GM12874 (cell line): ENCODE measurements around the gene RHBG.

ENCODE experiments used
- TF ChIP-seq, protein P1 (sequence below): IDR thresholded peaks from 2 replicates; pipeline ENCODE4 v1.5.1; 2011; ENCODE audit warnings: low read depth, mild to moderate bottlenecking, control low read depth, low read length, moderate library complexity; ENCODE audit not compliant: insufficient read depth

The RHBG gene

GRCh38 chr1:156416993-156417392 is 48.0 kb downstream of the RHBG start:
- TF ChIP-seq, protein P1, sequence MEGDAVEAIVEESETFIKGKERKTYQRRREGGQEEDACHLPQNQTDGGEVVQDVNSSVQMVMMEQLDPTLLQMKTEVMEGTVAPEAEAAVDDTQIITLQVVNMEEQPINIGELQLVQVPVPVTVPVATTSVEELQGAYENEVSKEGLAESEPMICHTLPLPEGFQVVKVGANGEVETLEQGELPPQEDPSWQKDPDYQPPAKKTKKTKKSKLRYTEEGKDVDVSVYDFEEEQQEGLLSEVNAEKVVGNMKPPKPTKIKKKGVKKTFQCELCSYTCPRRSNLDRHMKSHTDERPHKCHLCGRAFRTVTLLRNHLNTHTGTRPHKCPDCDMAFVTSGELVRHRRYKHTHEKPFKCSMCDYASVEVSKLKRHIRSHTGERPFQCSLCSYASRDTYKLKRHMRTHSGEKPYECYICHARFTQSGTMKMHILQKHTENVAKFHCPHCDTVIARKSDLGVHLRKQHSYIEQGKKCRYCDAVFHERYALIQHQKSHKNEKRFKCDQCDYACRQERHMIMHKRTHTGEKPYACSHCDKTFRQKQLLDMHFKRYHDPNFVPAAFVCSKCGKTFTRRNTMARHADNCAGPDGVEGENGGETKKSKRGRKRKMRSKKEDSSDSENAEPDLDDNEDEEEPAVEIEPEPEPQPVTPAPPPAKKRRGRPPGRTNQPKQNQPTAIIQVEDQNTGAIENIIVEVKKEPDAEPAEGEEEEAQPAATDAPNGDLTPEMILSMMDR: no peak

GRCh38 chr1:156417401-156418020 is 48.5 kb downstream of the RHBG start:
- TF ChIP-seq, protein P1: no peak

DNA sequence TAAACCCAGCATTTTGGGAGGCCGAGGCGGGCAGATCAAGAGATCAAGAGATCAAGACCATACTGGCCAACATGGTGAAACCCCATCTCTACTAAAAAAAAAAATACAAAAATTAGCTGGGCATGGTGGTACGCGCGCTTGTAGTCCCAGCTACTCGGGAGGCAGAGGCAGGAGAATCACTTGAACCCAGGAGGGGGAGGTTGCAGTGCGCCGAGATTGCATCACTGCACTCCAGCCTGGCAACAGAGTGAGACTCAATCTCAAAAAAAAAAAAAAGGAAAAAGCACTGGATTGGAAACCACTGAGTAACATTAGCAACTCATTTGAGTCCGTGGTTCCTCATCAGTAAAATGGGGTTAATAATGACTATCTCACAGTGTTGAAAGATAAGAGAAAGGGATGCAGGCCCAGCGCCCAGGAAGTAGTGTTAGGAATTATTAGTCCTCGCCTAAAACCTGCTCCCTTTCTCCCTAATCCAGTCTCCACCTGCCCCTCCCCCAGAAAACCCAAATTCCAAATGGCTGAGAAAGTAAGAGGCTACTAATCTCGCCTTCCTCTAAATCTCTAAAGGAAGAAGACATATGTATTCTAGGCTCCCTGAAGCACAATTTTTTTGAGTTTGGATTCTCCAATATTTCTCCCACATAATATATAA is 49.5 kb downstream of the RHBG start:
- TF ChIP-seq, protein P1: no peak

DNA sequence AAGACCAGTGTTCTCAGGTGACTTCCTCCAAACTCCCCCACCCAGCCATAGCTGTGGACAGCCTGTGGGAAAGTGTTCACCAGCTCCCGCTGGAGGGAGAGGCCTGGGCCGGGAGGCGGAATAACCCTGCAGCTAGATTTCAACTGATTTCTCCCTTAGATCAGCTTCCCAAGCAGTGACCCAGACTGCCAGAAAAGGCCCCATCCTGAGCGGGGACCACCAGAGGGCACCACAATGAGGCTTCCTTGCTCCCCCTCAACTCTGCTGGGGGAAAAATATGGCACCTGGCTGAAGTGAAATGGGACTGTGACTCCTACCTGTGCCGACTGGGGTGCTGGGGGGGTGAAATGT is 50.8 kb downstream of the RHBG start:
- TF ChIP-seq, protein P1: peak; percentile 45; the same call in 1 of the 2 replicates

GRCh38 chr1:156420205-156421061 is 51.4 kb downstream of the RHBG start:
- TF ChIP-seq, protein P1: no peak

DNA sequence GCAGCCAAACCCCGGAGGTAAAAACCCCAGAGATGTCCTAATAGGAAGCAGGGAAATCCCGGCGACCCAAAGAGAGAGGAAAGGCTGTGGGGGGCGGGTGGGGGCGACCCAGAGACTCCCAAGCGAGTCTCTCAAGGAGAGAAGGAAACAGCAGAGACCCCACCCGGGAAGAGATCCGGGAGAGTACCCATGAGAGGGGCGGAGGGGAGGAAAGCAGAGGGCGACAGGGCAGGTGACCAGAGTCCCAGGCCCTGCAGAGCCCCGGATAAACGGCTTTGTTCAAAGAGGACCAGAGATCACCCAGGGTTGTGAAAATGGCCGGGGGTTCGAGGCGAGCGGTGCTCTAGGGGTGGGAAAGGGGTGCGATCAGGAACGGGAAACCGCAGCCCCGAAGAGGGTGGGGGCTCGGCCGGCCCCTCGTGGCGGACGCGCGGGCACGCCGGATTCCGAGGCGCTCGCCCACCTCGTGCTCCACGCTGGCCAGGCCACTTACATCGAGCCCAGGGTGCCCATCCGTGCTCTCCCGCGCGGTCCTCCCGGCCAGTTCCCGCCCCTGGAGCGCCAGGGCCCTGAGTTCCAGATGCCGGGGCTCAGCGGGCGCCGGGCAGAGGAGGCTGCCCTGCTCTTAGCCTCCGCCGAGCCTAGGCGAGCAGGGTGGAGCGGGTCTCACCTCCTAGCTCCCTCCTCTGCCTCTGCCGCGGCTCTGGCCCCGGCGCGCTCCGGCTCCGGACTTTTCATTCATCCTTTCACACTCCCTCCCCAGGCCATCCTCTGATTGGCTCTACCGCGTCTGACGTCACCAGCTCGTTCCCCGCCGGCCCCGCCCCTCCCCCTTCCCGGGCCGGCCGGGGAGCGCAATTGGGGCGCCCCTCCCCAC is 52.3 kb downstream of the RHBG start:
- TF ChIP-seq, protein P1: no peak
